Right cardiac atrium (tissue), 5 donors: ENCODE data around the gene RAB3GAP1. TPM values are rescaled to one million over a fixed set of nuclear protein-coding genes. Genes with fewer than 3 reads are reported as not detected.

Source experiments
- ATAC-seq, 2 donors: fragments of 200-7000 bp; cut with Tn5 transposase; one replicate each; pipeline versions ENCODE4 v1.8.0 to v1.9.1; 2020; ENCODE audit warnings: moderate library complexity in 2 of 2, mild to moderate bottlenecking in 1 of 2
- DNase-seq, 3 donors: peaks; one replicate each; pipeline ENCODE4 v3.0.0-alpha.2; 2020
- H3K27ac ChIP-seq: one replicate; pipeline ENCODE4 v1.5.1; 2013; ENCODE audit warnings: mild to moderate bottlenecking, low read length, control low read depth, moderate library complexity
- H3K27me3 ChIP-seq: one replicate; pipeline ENCODE4 v1.6.1; 2013; ENCODE audit not compliant: control insufficient read depth, insufficient read depth
- H3K4me1 ChIP-seq: one replicate; pipeline ENCODE4 v1.6.1; 2013; ENCODE audit warnings: low read length; ENCODE audit not compliant: control insufficient read depth, insufficient read depth
- H3K4me3 ChIP-seq: one replicate; pipeline ENCODE4 v1.5.1; 2013; ENCODE audit warnings: low read length, control low read depth
- H3K9me3 ChIP-seq: one replicate; pipeline ENCODE4 v1.6.1; 2013; ENCODE audit warnings: low read length; ENCODE audit not compliant: control insufficient read depth
- WGBS: extraction: QIAGEN DNeasy Blood & Tissue Kit; methylation state at CpG from one replicate; pipeline ENCODE4 v1.1.7; 2013; 5-methylcytosine and 5-hydroxymethylcytosine counted together
- intact Hi-C, 4 donors: fragments of 100-400 bp; cut with DNase I; formaldehyde crosslinking; loops; one replicate each; pipeline versions ENCODE4 v1.11.0 to v1.14.0; 2022 to 2023
- polyA plus RNA-seq: library from polyadenylated mRNA; stranded (reverse); fragments of 200-250 nt; gene quantifications from one replicate; pipeline ENCODE4 v1.2.3, GENCODE V29; 2013
- total RNA-seq, 4 donors: library from RNA; stranded (reverse); fragmentation: NEBNext Ultra II Directional; extraction: Animal tissue kit (Norgen Biotek cat#: 25700); gene quantifications; one replicate each; pipeline ENCODE4 v1.2.1, GENCODE V29; 2021
- donor health status: healthy with polysubstance abuse.
- donor health status: DM: no; HTN: yes; CAD: no.
- donor health status: DM: no; HTN: no; CAD: no.
- donor health status: DM: no; HTN: yes; CAD: no; lungs with severe emphysema.
- donor health status: DM: yes; HTN: yes; CAD: no.

The RAB3GAP1 gene
- total and polyA plus RNA-seq, 5 donors = 24.4 to 54.5 (median 49.8) TPM

- peak; percentile 43 to 81 for ATAC-seq
- H3K9me3 ChIP-seq = no peaks in the 10 kb centered on the region
- DNase-seq = peak in 1 of 3 donors; percentile 29
Measured at GRCh38 chr2:135186054-135186453, 134.0 kb downstream of the RAB3GAP1 start.

GRCh38 chr2:135187270-135187669 lies 135.2 kb downstream of the RAB3GAP1 start:
- WGBS = 76% methylated on average over 3 of the region's 3 CpGs
- no peak for DNase-seq
- H3K4me1 ChIP-seq = no peaks in the 10 kb centered on the region
- intact Hi-C loops = no loop called here
- no peaks in the 10 kb centered on the region for H3K9me3 ChIP-seq
- no peaks in the 10 kb centered on the region for H3K27me3 ChIP-seq
- H3K4me3 ChIP-seq = no peak overlapping the region
- no peak overlapping the region for H3K27ac ChIP-seq
- ATAC-seq = no peak

More at GRCh38 chr2:135186054-135186453, 134.0 kb downstream of the RAB3GAP1 start:
- WGBS = 47% methylated on average over 5 of the region's 5 CpGs
- Histone ChIP-seq H3K27me3 (no peaks in the 10 kb centered on the region), H3K27ac (no peak overlapping the region), H3K4me3 (no peak overlapping the region), H3K4me1 (no peaks in the 10 kb centered on the region)
- intact Hi-C loops = no loop called here

GRCh38 chr2:135189148-135189547 lies 137.1 kb downstream of the RAB3GAP1 start:
- Histone ChIP-seq H3K27ac (no peak overlapping the region), H3K4me3 (no peak overlapping the region)
- intact Hi-C loops = no loop called here

GRCh38 chr2:135190799-135191198 lies 138.7 kb downstream of the RAB3GAP1 start:
- H3K9me3 ChIP-seq = no peaks in the 10 kb centered on the region
- ATAC-seq = no peak

More at GRCh38 chr2:135189148-135189547, 137.1 kb downstream of the RAB3GAP1 start:
- DNase-seq = no peak
- ATAC-seq = no peak
- Histone ChIP-seq H3K27me3 (no peaks in the 10 kb centered on the region), H3K4me1 (no peaks in the 10 kb centered on the region), H3K9me3 (no peaks in the 10 kb centered on the region)
- WGBS = 100% methylated on average over 1 of the region's 1 CpG

GRCh38 chr2:135198481-135198880 lies 146.4 kb downstream of the RAB3GAP1 start:
- 91% methylated on average over 3 of the region's 3 CpGs for WGBS
- DNase-seq (no peak), ATAC-seq (no peak)
- Histone ChIP-seq H3K27ac (no peak overlapping the region), H3K4me3 (no peak overlapping the region), H3K9me3 (no peaks in the 10 kb centered on the region), H3K4me1 (peaks cover 1% of the 10 kb centered on the region), H3K27me3 (no peaks in the 10 kb centered on the region)
- intact Hi-C loops = no loop called here

More at GRCh38 chr2:135190799-135191198, 138.7 kb downstream of the RAB3GAP1 start:
- Histone ChIP-seq H3K27ac (no peak overlapping the region), H3K4me1 (no peaks in the 10 kb centered on the region), H3K4me3 (no peak overlapping the region), H3K27me3 (no peaks in the 10 kb centered on the region)
- intact Hi-C loops = no loop called here
- no peak for DNase-seq

- peaks cover 1% of the 10 kb centered on the region for H3K4me1 ChIP-seq
- H3K27me3 ChIP-seq = no peaks in the 10 kb centered on the region
- no peak for DNase-seq
- no peaks in the 10 kb centered on the region for H3K9me3 ChIP-seq
- ATAC-seq = no peak
- H3K4me3 ChIP-seq = no peak overlapping the region
- H3K27ac ChIP-seq = no peak overlapping the region
- intact Hi-C loops = no loop called here
Measured at GRCh38 chr2:135202751-135203150, 150.7 kb downstream of the RAB3GAP1 start.

GRCh38 chr2:135203944-135204343 lies 151.9 kb downstream of the RAB3GAP1 start:
- DNase-seq = no peak
- ATAC-seq = no peak
- H3K4me1 ChIP-seq = peaks cover 1% of the 10 kb centered on the region
- no peak overlapping the region for H3K4me3 ChIP-seq
- H3K9me3 ChIP-seq = no peaks in the 10 kb centered on the region
- no peaks in the 10 kb centered on the region for H3K27me3 ChIP-seq
- no peak overlapping the region for H3K27ac ChIP-seq
- 99% methylated on average over 3 of the region's 3 CpGs for WGBS
- intact Hi-C loops = no loop called here

- 51% methylated on average over 2 of the region's 2 CpGs for WGBS
- no peak for DNase-seq
- Histone ChIP-seq H3K27ac (no peak overlapping the region), H3K9me3 (no peaks in the 10 kb centered on the region), H3K4me3 (no peak overlapping the region), H3K27me3 (no peaks in the 10 kb centered on the region), H3K4me1 (no peaks in the 10 kb centered on the region)
- intact Hi-C loops = no loop called here
- no peak for ATAC-seq
Measured at GRCh38 chr2:135208016-135208415, 155.9 kb downstream of the RAB3GAP1 start.

GRCh38 chr2:135212757-135213156 lies 160.7 kb downstream of the RAB3GAP1 start:
- H3K9me3 ChIP-seq = no peaks in the 10 kb centered on the region
- DNase-seq (no peak), ATAC-seq (peak; percentile 52 to 85)
- intact Hi-C loops = no loop called here
- no peaks in the 10 kb centered on the region for H3K27me3 ChIP-seq
- no peak overlapping the region for H3K4me3 ChIP-seq
- no peaks in the 10 kb centered on the region for H3K4me1 ChIP-seq
- 41% methylated on average over 2 of the region's 2 CpGs for WGBS
- H3K27ac ChIP-seq = no peak overlapping the region

GRCh38 chr2:135218426-135218825 lies 166.3 kb downstream of the RAB3GAP1 start:
- Histone ChIP-seq H3K27ac (no peak overlapping the region), H3K4me1 (no peaks in the 10 kb centered on the region), H3K27me3 (no peaks in the 10 kb centered on the region), H3K9me3 (no peaks in the 10 kb centered on the region), H3K4me3 (no peak overlapping the region)
- 90% methylated on average over 2 of the region's 2 CpGs for WGBS
- ATAC-seq = no peak
- DNase-seq = no peak
- intact Hi-C loops = no loop called here

- no peak for DNase-seq
- ATAC-seq = no peak
- Histone ChIP-seq H3K27me3 (no peaks in the 10 kb centered on the region), H3K4me1 (no peaks in the 10 kb centered on the region), H3K4me3 (no peak overlapping the region), H3K27ac (no peak overlapping the region), H3K9me3 (no peaks in the 10 kb centered on the region)
- 98% methylated on average over 1 of the region's 1 CpG for WGBS
- intact Hi-C loops = no loop called here
Measured at GRCh38 chr2:135219226-135219625, 167.1 kb downstream of the RAB3GAP1 start.
